Kidney (tissue), 14 donors: ENCODE results near the gene DCHS1. TPM values are rescaled to one million over a fixed set of nuclear protein-coding genes. Genes with fewer than 3 reads are reported as not detected.

Source experiments
- DNase-seq, 5 donors: peaks; one replicate each; pipeline ENCODE4 v3.0.0-alpha.2; 2013 to 2020
- FAIRE-seq: peaks from 2 replicates; lab custom pipeline; 2012; peaks lifted over from hg19 to GRCh38; lab: Jason Lieb, UNC
- H3K27ac ChIP-seq, 2 donors: one replicate each; pipeline ENCODE4 v1.7.0; 2013; ENCODE audit warnings: low read depth in 2 of 2, low read length in 2 of 2, inconsistent platforms in 1 of 2
- H3K27me3 ChIP-seq: one replicate; pipeline ENCODE4 v1.7.1; 2013; ENCODE audit warnings: low read length, inconsistent platforms; ENCODE audit not compliant: control insufficient read depth, insufficient read depth
- H3K36me3 ChIP-seq, 3 donors: one replicate each; pipeline versions ENCODE4 v1.7.0 to v1.7.1; 2013; ENCODE audit warnings: low read length in 3 of 3, control low read depth in 1 of 3, inconsistent platforms in 1 of 3; ENCODE audit not compliant: insufficient read depth in 3 of 3, control insufficient read depth in 2 of 3
- H3K4me1 ChIP-seq, 3 donors: one replicate each; pipeline versions ENCODE4 v1.7.0 to v1.7.1; 2013; ENCODE audit warnings: low read length in 3 of 3, inconsistent platforms in 1 of 3, low read depth in 1 of 3; ENCODE audit not compliant: control insufficient read depth in 2 of 3, insufficient read depth in 2 of 3
- H3K4me3 ChIP-seq, 3 donors: one replicate each; pipeline versions ENCODE4 v1.7.0 to v1.8.1; 2013; ENCODE audit warnings: low read length in 3 of 3, control low read depth in 1 of 3, inconsistent platforms in 1 of 3
- H3K9ac ChIP-seq, 3 donors: one replicate each; pipeline versions ENCODE4 v1.7.0 to v1.7.1; 2013; ENCODE audit warnings: low read length in 3 of 3, control low read depth in 1 of 3, inconsistent platforms in 1 of 3
- H3K9me3 ChIP-seq, 3 donors: one replicate each; pipeline versions ENCODE4 v1.7.0 to v1.7.1; 2013; ENCODE audit warnings: low read length in 3 of 3, control low read depth in 1 of 3, inconsistent platforms in 1 of 3; ENCODE audit not compliant: control insufficient read depth in 2 of 3, insufficient read depth in 1 of 3
- intact Hi-C: fragments of 100-400 bp; cut with DNase I; formaldehyde crosslinking; loops from one replicate; pipeline ENCODE4 v1.11.1; 2022
- polyA plus RNA-seq: library from polyadenylated mRNA; stranded (reverse); fragments of 350-450 nt; fragmentation: Illumina TruSeq; extraction: RNeasy Lipid Tissue Mini Kit (QIAGEN cat#74804); gene quantifications from one replicate; pipeline ENCODE4 v1.2.3, GENCODE V29; 2014; ENCODE audit warnings: low read depth, low replicate concordance; ENCODE audit not compliant: insufficient read depth
- total RNA-seq: library from RNA; stranded (reverse); fragmentation: NEBNext Ultra II Directional; extraction: Animal tissue kit (Norgen Biotek cat#: 25700); gene quantifications from one replicate; pipeline ENCODE4 v1.2.1, GENCODE V29; 2021
- TF ChIP-seq, protein P1 (sequence below): IDR thresholded peaks from 3 replicates; pipeline ENCODE4 v1.5.1; 2012; ENCODE audit warnings: mild to moderate bottlenecking, moderate library complexity, borderline replicate concordance; ENCODE audit not compliant: insufficient read depth; ENCODE audit errors: extremely low read depth
- donor health status: control.
- donor health status: control.
- donor health status: control.
- donor health status: control.
- donor health status: control.
- donor health status: DM: yes; HTN: yes; CAD: no.
- donor health status: Normal renal cell carcinoma (clear cell type).

The DCHS1 gene
- total and polyA plus RNA-seq, 2 donors from 2014 or later, result 2.4 to 17.0 TPM

DNA sequence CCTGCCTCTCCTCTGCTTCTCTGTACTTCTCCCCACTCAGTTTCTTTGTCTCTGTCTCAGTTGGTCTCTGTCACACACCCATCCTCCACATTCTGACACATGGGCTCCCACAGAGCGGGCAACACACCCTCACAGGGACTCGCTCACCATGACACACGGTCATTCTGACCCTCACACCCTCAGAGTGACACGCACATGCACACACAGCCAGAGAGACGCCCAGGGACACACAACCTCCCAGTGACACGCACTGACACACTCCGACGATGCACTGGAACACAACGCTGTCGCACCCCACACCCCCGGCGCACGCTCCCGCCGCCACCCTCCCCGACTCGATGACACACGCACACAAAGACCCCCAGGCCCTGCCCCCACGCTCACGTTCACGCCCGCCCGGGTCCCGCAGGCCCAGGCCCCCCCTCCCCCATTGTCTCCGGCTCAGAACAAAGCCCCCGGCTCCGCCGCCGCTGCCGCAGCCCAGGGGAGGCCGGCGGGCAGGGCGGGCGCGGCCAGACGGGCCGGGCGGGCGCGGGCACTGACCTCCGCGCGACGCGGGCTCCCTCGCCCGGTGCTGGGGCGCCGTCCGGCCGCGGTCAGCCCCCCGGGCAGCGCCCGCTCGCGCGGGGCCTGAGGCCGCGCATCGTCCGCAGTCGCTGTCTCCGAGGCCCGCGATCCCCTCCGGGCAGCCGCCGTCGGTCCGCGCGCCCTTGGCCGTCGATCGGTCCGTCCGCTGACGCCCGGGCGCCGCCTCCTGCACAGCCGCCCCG lies 404 bp downstream of the DCHS1 start:
- FAIRE-seq (no peak), DNase-seq (peak; percentile 52 to 78 (median 67))
- H3K36me3 ChIP-seq, result no peaks in the 10 kb centered on the region
- no peaks in the 10 kb centered on the region for H3K27me3 ChIP-seq
- peaks cover 0 to 3% (median 0%) of the 10 kb centered on the region in 3 donors for H3K4me1 ChIP-seq
- H3K27ac ChIP-seq, result peak overlapping the region in 1 of 2 donors; percentile 43
- intact Hi-C loops, result no loop called here
- H3K9ac ChIP-seq, result peak overlapping the region in 1 of 3 donors; percentile 95
- TF ChIP-seq, protein P1, sequence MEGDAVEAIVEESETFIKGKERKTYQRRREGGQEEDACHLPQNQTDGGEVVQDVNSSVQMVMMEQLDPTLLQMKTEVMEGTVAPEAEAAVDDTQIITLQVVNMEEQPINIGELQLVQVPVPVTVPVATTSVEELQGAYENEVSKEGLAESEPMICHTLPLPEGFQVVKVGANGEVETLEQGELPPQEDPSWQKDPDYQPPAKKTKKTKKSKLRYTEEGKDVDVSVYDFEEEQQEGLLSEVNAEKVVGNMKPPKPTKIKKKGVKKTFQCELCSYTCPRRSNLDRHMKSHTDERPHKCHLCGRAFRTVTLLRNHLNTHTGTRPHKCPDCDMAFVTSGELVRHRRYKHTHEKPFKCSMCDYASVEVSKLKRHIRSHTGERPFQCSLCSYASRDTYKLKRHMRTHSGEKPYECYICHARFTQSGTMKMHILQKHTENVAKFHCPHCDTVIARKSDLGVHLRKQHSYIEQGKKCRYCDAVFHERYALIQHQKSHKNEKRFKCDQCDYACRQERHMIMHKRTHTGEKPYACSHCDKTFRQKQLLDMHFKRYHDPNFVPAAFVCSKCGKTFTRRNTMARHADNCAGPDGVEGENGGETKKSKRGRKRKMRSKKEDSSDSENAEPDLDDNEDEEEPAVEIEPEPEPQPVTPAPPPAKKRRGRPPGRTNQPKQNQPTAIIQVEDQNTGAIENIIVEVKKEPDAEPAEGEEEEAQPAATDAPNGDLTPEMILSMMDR, result no peak
- no peaks in the 10 kb centered on the region for H3K9me3 ChIP-seq
- H3K4me3 ChIP-seq, result peak overlapping the region; percentile 26 to 95 (median 55)

DNA sequence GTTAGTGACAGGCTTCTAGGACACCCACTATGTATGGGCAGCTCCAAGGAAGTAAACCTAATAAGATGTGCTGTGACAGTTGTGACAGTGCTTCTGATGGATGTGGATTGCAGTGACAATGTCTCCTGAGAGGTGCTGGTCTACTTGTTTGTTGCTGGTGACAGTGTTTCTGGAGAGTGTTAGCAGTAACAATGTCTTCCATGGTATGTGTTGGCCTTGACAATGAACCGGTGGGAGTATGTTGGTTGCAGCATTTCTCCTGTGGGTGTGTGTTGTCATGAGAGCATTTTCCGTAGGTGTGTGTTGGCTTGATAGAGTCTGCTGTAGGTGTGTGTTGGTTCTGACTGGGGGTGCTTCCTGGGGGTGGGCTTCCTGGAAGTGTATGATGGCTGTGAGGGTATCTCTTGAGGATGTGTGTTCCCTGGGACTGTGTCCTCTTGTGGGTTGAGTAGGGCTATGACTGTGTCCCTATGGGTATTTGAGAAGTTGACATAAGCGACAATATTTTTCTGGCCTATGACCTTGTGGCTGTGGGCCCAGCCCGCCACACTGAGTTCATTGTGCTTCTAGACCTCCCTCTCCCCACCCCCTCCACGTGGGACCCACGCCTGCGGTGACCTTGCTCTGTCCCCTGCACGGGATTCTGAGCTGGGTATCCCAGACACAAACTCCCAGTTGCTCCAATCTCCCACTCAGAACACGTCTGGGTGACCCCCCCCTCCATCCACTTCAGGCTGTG lies 1.2 kb downstream of the DCHS1 start:
- H3K4me3 ChIP-seq, result peak overlapping the region; percentile 26 to 95 (median 55)
- no peaks in the 10 kb centered on the region for H3K9me3 ChIP-seq
- peak in 3 of 5 donors; percentile 30 to 74 (median 73) for DNase-seq
- TF ChIP-seq, protein P1, result no peak
- no peaks in the 10 kb centered on the region for H3K27me3 ChIP-seq
- intact Hi-C loops, result no loop called here
- H3K36me3 ChIP-seq, result no peaks in the 10 kb centered on the region
- peaks cover 0 to 3% (median 0%) of the 10 kb centered on the region in 3 donors for H3K4me1 ChIP-seq
- peak overlapping the region in 1 of 2 donors; percentile 43 for H3K27ac ChIP-seq
- no peak for FAIRE-seq
- H3K9ac ChIP-seq, result peak overlapping the region in 1 of 3 donors; percentile 95

GRCh38 chr11:6653656-6654055 lies 2.0 kb downstream of the DCHS1 start:
- TF ChIP-seq, protein P1, result no peak
- no peaks in the 10 kb centered on the region for H3K36me3 ChIP-seq
- peaks cover 0 to 3% (median 0%) of the 10 kb centered on the region in 3 donors for H3K4me1 ChIP-seq
- H3K4me3 ChIP-seq, result no peak overlapping the region
- H3K9ac ChIP-seq, result no peak overlapping the region
- DNase-seq (no peak), FAIRE-seq (no peak)
- no peaks in the 10 kb centered on the region for H3K27me3 ChIP-seq
- H3K27ac ChIP-seq, result no peak overlapping the region
- intact Hi-C loops, result no loop called here
- no peaks in the 10 kb centered on the region for H3K9me3 ChIP-seq
